NT2/D1 (cell line): Measurements from ENCODE around the gene GCAT.
"Not testable (repeated sequence)": the region's sequence is repeated elsewhere in the genome, so short reads cannot be mapped to it uniquely, and the experiment has no call there.

Experiments used
- DNase-seq: peaks from one replicate; pipeline ENCODE4 v3.0.0-alpha.2; 2011; ENCODE audit warnings: low read depth, low spot score
- H3K27me3 ChIP-seq: 2 replicates; pipeline ENCODE4 v1.6.0; 2011; ENCODE audit warnings: mild to moderate bottlenecking; ENCODE audit not compliant: insufficient read length, insufficient read depth
- H3K36me3 ChIP-seq: 2 replicates; pipeline ENCODE4 v1.6.1; 2011; ENCODE audit warnings: mild to moderate bottlenecking, low read length, mixed read lengths; ENCODE audit not compliant: insufficient read depth, insufficient read length
- H3K4me1 ChIP-seq: 2 replicates; pipeline ENCODE4 v1.5.1; 2011; ENCODE audit not compliant: insufficient read depth, insufficient read length
- H3K4me3 ChIP-seq: 2 replicates; pipeline ENCODE4 v1.5.1; 2011; ENCODE audit warnings: low read depth; ENCODE audit not compliant: insufficient read length
- H3K9ac ChIP-seq: 2 replicates; pipeline ENCODE4 v1.6.0; 2011; ENCODE audit warnings: low read depth; ENCODE audit not compliant: insufficient read length
- H3K9me3 ChIP-seq: 2 replicates; pipeline ENCODE4 v1.5.1; 2011; ENCODE audit warnings: mild to moderate bottlenecking, low read length; ENCODE audit not compliant: insufficient read depth
- SUZ12 ChIP-seq: IDR thresholded peaks from 2 replicates; pipeline ENCODE4 v1.6.1; 2011; ENCODE audit not compliant: insufficient read length, insufficient read depth; ENCODE audit errors: extremely low read depth
- YY1 ChIP-seq: IDR thresholded peaks from 2 replicates; pipeline ENCODE4 v1.6.1; 2011; ENCODE audit not compliant: insufficient read length, insufficient read depth
- ZNF274 ChIP-seq: IDR thresholded peaks from 2 replicates; pipeline ENCODE4 v1.6.1; 2011; ENCODE audit warnings: mild to moderate bottlenecking, low read depth, low read length

Gene GCAT

DNA sequence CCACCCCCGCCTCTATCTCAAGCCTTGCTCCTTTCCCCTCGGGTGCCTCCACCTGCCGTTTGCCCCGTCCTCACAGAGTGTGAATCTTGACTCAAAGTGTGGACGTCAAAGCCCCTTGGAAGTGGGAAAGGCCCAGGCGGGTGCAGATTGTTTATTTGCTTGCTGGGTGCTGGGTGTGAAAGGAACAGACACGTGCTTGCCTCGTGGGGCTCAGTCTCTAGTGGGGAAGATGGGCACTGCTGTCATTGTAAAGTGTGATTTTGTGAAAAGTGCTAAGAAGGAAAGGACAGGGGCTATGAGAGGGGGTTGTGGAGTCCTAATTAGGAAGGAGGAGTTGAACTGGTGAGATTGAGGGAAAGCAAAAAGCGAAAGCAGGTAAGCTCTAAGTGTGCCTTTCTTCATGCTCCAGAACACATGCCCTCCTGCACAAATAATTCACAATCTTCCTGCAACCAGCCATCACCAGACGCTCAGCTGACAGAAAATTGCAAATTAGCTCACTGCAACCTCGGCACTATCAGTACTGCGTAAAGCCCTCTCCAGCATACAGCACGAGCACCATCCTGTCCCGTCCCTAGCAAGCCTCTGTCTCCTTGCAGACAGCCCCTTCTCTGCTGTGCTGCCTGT is 9.7 kb upstream of the GCAT start:
- Histone ChIP-seq H3K4me1 (no peaks in the 10 kb centered on the region), H3K9ac (peak overlapping the region; percentile 32), H3K4me3 (no peak overlapping the region), H3K36me3 (no peaks in the 10 kb centered on the region), H3K27me3 (peaks cover 27% of the 10 kb centered on the region), H3K9me3 (no peaks in the 10 kb centered on the region)
- DNase-seq, result no peak
- TF ChIP-seq YY1 (no peak), SUZ12 (no peak), ZNF274 (no peak)

DNA sequence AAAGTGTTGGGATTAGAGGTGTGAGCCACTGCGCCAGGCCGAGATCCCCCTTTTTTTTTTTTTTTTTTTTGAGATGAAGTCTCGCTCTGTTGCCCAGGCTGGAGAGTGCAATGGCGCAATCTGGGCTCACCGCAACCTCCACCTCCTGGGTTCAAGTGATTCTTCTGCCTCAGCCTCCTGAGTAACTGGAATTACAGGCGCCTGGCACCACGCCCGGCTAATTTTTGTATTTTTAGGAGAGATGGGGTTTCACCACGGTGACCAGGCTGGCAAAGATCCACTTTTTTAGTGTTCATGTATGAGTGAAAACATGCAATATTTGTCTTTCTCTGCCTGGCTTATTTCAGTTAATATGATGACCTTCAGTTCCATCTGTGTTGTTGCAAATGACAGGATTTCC is 7.8 kb upstream of the GCAT start:
- peaks cover 44% of the 10 kb centered on the region for H3K27me3 ChIP-seq
- DNase-seq, H3K9ac ChIP-seq, H3K4me1 ChIP-seq, H3K9me3 ChIP-seq, H3K4me3 ChIP-seq, H3K36me3 ChIP-seq: not testable (repeated sequence)

DNA sequence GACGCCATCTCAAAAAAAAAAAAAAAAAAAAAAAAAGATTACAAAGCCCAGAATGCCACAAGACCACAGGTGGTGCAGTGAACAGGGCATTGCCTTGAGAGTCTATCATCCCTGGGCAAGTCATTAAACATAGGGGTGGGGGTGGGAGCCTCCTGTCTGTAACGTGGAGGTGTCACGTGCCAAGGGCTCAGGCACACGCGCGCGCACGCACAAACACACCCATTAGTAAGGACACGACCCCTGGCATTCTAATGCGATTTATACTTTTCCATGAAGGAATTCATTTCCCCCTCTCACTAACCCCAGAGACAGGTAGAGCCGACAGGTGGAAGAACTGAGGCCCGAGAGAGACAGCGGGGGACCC is 5.8 kb upstream of the GCAT start:
- no peak for DNase-seq
- peaks cover 54% of the 10 kb centered on the region for H3K27me3 ChIP-seq
- no peaks in the 10 kb centered on the region for H3K36me3 ChIP-seq
- H3K9ac ChIP-seq, result no peak overlapping the region
- H3K4me3 ChIP-seq, result peak overlapping the region; percentile 73
- TF ChIP-seq ZNF274, result no peak
- no peak for TF ChIP-seq YY1
- no peak for TF ChIP-seq SUZ12
- no peaks in the 10 kb centered on the region for H3K9me3 ChIP-seq
- H3K4me1 ChIP-seq, result peaks cover 5% of the 10 kb centered on the region

DNA sequence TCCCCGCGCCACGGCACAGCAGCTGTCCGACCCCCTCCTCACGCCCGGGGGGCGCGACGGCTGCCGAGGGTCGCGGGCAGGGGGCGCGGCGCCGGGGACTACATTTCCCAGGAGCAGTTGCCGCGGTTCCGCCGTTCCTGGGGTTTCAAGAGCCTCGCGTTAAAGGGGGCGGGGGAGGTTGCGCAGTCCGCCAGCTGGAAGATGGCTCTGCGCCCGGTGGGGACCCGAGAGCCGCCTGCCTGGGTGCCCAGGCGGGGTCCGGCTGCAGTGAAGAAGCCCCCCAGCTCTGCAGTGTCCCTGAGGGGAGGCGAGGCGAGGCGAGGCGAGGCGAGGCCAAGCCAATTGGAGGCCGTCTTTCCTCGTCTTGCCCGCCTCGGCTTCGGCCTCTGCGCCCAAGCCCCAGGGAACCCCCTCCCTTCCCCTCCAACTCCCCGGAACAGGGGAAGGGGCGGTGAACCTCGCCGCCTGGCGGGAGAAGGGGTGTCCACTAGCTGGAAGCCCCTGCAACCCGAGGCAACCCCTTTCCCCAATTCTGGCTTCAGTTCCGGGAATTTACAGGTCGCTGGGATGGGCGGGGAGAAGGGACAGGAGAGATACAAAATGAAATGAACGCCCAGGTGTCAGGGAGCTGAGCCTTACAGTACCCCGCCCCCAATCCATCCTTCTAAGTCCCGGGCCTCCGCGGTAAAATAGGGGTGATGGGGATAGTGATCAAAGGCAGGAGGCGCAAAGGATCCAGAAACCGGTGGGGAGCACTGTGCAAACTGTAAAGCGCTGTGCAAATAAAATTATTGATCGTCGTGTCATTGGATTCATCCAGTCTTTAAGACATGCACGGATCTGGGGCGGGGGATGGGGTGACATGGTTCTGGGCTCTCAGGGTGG is 5.2 kb upstream of the GCAT start:
- Histone ChIP-seq H3K4me3 (peak overlapping the region; percentile 73), H3K9me3 (no peaks in the 10 kb centered on the region), H3K27me3 (peaks cover 54% of the 10 kb centered on the region), H3K4me1 (peaks cover 5% of the 10 kb centered on the region), H3K9ac (peak overlapping the region; percentile 64), H3K36me3 (no peaks in the 10 kb centered on the region)
- TF ChIP-seq ZNF274, result no peak
- TF ChIP-seq SUZ12, result no peak
- DNase-seq, result no peak

DNA sequence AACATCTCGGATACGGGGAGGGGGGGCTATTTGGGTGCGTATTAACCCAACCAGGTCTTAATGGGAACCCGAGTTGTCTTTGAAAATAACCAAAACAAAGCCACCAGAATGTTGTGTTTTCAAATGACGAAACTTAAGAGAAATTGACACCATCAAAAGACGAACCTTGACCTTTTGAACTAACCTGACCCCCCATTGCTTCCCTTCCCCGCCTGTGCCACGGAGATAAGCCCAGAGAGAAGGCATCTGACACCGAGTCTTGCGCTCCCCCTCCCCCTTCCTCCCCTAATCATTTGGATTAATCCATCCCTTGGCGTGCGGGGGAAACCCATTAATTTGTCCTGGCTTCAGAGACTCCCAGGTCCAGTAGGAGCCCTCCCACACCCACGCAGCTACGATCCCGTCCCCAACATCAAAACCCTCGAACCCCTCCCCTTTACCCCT is 4.5 kb upstream of the GCAT start:
- Histone ChIP-seq H3K9me3 (no peaks in the 10 kb centered on the region), H3K27me3 (peaks cover 58% of the 10 kb centered on the region), H3K4me1 (peaks cover 5% of the 10 kb centered on the region), H3K36me3 (no peaks in the 10 kb centered on the region), H3K9ac (peak overlapping the region; percentile 80), H3K4me3 (peak overlapping the region; percentile 73)
- no peak for TF ChIP-seq ZNF274
- TF ChIP-seq YY1, result no peak
- TF ChIP-seq SUZ12, result no peak
- DNase-seq, result no peak

DNA sequence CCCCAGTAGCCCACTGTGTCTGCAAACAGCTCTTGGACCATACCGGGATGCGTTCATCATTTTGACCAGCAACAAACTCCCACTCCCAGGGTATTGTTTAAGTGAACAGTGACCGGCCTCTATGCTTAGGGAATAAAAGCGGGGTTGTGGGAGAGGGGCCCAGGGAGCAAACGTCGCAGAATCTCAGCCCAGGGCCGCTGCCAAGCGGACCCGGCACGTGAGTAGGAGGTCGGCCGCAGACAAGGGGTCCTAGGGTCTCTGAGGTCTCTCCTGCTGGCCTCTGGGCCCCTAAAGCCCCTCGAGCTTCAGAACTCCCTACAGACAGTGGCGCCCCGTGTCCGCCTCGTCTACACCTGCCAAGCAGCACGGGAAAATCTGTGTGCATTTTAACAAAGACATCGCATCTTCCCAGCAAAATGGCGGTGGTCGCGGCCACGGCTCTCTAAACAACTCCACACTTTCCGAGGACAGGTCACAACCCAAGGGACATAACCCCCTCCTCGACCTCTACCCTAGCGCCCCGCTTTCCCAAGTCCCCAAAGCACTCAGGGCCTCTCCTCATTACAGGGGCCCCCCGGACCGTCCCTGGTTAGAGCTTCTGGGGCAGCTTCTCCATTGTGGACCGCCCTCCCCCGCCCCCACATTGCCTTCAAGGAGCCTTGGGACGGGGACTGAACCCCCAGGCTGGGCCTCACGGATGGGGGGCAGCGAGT is 3.9 kb upstream of the GCAT start:
- Histone ChIP-seq H3K9me3 (no peaks in the 10 kb centered on the region), H3K9ac (peak overlapping the region; percentile 80), H3K4me3 (peak overlapping the region; percentile 73), H3K36me3 (no peaks in the 10 kb centered on the region), H3K4me1 (peaks cover 5% of the 10 kb centered on the region), H3K27me3 (peaks cover 61% of the 10 kb centered on the region)
- DNase-seq, result no peak
- TF ChIP-seq YY1 (no peak), SUZ12 (no peak), ZNF274 (no peak)

DNA sequence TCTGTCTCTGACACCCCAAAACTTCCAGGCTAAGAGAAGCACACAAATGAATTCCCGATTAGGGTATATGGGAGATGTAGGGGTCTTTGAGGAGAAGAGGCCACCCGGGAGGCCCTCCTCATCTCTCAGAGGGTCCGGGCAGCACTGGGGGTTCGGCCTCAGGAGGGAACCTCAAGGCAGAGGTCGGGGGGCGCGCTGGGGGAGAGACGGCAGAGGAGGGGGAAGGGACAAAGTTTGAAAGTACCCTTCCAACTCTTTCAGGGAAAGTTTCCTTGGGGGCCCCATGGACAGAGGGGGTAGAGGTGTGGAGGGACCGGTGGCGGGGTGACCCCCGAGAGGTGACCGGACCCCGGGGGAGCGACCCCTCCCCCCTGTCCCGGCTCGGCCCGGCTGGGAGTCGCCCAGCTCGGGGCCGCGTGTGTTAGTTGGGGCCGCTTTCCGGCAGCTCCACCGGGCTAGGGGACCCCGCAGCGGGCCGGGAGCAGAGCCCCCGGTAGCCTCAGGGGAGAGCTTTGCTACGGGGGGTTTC is 3.3 kb upstream of the GCAT start:
- Histone ChIP-seq H3K36me3 (no peaks in the 10 kb centered on the region), H3K9ac (peak overlapping the region; percentile 80), H3K9me3 (no peaks in the 10 kb centered on the region), H3K27me3 (peaks cover 55% of the 10 kb centered on the region), H3K4me3 (peak overlapping the region; percentile 73), H3K4me1 (peaks cover 5% of the 10 kb centered on the region)
- DNase-seq, result no peak
- TF ChIP-seq ZNF274 (no peak), SUZ12 (no peak), YY1 (no peak)
